Gastrocnemius medialis (tissue), 4 donors: ENCODE data around the gene EXOC2.

Experiments
- POLR2A ChIP-seq, 2 donors: fragments of 450-650 bp; IDR thresholded peaks; one replicate each; pipeline ENCODE4 v1.6.1; 2017; ENCODE audit warnings: antibody characterized with exemption in 2 of 2, mild to moderate bottlenecking in 2 of 2, moderate library complexity in 2 of 2
- TF ChIP-seq, protein P1 (sequence below), 5 experiments: fragments of 450-650 bp in 3 of 5; fragments of 200-600 bp in 2 of 5; sonication (generic) in 2 of 5; IDR thresholded peaks in 4 of 5; conservative IDR thresholded peaks in 1 of 5; 1 replicate in 4 of 5; 2 replicates in 1 of 5; pipeline ENCODE4 v1.5.1; 2016 to 2019; ENCODE audit warnings: antibody characterized with exemption in 5 of 5, mild to moderate bottlenecking in 3 of 5, moderate library complexity in 3 of 5

DNA sequence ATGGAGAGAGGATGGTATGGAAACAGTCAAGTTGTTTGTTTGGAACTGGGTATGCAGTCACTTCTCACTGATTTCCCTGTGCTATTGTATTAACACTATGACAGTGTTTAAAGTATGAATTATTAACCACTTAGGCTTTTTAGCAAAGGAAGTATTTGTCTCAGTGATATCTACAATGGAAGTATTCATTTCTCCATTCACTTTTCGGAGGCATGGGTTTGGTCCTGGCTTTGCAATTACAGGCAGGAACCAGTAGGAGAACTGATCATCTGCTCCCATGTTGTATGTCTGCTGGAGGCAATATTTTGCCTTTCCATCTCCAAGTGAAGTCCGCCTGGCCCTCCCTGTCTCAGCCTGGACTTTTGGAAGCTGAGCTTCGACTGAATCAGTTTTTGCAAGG, 30.6 kb upstream of the EXOC2 start:
- TF ChIP-seq, protein P1, sequence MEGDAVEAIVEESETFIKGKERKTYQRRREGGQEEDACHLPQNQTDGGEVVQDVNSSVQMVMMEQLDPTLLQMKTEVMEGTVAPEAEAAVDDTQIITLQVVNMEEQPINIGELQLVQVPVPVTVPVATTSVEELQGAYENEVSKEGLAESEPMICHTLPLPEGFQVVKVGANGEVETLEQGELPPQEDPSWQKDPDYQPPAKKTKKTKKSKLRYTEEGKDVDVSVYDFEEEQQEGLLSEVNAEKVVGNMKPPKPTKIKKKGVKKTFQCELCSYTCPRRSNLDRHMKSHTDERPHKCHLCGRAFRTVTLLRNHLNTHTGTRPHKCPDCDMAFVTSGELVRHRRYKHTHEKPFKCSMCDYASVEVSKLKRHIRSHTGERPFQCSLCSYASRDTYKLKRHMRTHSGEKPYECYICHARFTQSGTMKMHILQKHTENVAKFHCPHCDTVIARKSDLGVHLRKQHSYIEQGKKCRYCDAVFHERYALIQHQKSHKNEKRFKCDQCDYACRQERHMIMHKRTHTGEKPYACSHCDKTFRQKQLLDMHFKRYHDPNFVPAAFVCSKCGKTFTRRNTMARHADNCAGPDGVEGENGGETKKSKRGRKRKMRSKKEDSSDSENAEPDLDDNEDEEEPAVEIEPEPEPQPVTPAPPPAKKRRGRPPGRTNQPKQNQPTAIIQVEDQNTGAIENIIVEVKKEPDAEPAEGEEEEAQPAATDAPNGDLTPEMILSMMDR (IDR thresholded peaks at IDR 0.05 in 4 of 5, conservative IDR thresholded peaks at IDR 0.05 in 1 of 5): no peak
- no peak for TF ChIP-seq POLR2A (IDR thresholded peaks at IDR 0.05)
